ENCODE data around the gene KASH5. TPM values are rescaled to one million over a fixed set of nuclear protein-coding genes. Genes with fewer than 3 reads are reported as not detected.
"Not testable (repeated sequence)": the region's sequence is repeated elsewhere in the genome, so short reads cannot be mapped to it uniquely, and the experiment has no call there.

Gene KASH5
- total RNA-seq, 1 experiment from 2014 or later, result not detected

- Mint-ChIP-seq H3K4me3 (ENCODE audit: low read depth, unreplicated experiment) (peak overlapping the region; percentile 73), H3K4me1 (ENCODE audit: low read depth, unreplicated experiment) (peaks cover 27% of the 10 kb centered on the region), H3K27ac (ENCODE audit: unreplicated experiment) (no peak overlapping the region), H3K27me3 (ENCODE audit: unreplicated experiment) (peaks cover 53% of the 10 kb centered on the region), H3K36me3 (ENCODE audit: insufficient read depth, unreplicated experiment) (peaks cover 39% of the 10 kb centered on the region), H3K9me3 (ENCODE audit: low read depth, unreplicated experiment) (no peaks in the 10 kb centered on the region)
- TF ChIP-seq, protein P1, sequence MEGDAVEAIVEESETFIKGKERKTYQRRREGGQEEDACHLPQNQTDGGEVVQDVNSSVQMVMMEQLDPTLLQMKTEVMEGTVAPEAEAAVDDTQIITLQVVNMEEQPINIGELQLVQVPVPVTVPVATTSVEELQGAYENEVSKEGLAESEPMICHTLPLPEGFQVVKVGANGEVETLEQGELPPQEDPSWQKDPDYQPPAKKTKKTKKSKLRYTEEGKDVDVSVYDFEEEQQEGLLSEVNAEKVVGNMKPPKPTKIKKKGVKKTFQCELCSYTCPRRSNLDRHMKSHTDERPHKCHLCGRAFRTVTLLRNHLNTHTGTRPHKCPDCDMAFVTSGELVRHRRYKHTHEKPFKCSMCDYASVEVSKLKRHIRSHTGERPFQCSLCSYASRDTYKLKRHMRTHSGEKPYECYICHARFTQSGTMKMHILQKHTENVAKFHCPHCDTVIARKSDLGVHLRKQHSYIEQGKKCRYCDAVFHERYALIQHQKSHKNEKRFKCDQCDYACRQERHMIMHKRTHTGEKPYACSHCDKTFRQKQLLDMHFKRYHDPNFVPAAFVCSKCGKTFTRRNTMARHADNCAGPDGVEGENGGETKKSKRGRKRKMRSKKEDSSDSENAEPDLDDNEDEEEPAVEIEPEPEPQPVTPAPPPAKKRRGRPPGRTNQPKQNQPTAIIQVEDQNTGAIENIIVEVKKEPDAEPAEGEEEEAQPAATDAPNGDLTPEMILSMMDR (IDR thresholded peaks at IDR 0.05; ENCODE audit: unreplicated experiment), result no peak
- CTCF ChIA-PET, result interaction anchor here (0.5 to 1.5 kb wide), 11 partner anchors 9 to 345 kb away, joined by 3 to 14 read pairs (median 5); partner anchors contain the start of genes ALDH16A1 and PIH1D1
- intact Hi-C loops (cut with micrococcal nuclease; ENCODE audit: unreplicated experiment), result loop anchor here (1.0 kb wide), 1 partner anchor 51 kb away; no protein-coding TSS in a partner anchor
- no TSS peak for BruUV-seq (replicated peaks)
- peak; percentile 96 for DNase-seq
These were observed 54.8 kb downstream of the KASH5 start for GRCh38 chr19:49442771-49443365.

GRCh38 chr19:49443366-49444099 lies 55.5 kb downstream of the KASH5 start:
- intact Hi-C loops (cut with micrococcal nuclease; ENCODE audit: unreplicated experiment), result loop anchor here (1.0 kb wide), 1 partner anchor 51 kb away; no protein-coding TSS in a partner anchor
- H3K36me3 Mint-ChIP-seq (ENCODE audit: insufficient read depth, unreplicated experiment), result peaks cover 43% of the 10 kb centered on the region
- peaks cover 46% of the 10 kb centered on the region for H3K27me3 Mint-ChIP-seq (ENCODE audit: unreplicated experiment)
- DNase-seq, result peak; percentile 96
- BruUV-seq (replicated peaks), result no TSS peak
- H3K4me1 Mint-ChIP-seq (ENCODE audit: low read depth, unreplicated experiment), result peaks cover 34% of the 10 kb centered on the region
- H3K9me3 Mint-ChIP-seq (ENCODE audit: low read depth, unreplicated experiment), result no peaks in the 10 kb centered on the region
- TF ChIP-seq, protein P1 (IDR thresholded peaks at IDR 0.05; ENCODE audit: unreplicated experiment), result peak; percentile 93
- peak overlapping the region; percentile 24 for H3K27ac Mint-ChIP-seq (ENCODE audit: unreplicated experiment)
- CTCF ChIA-PET, result interaction anchor here (0.7 to 1.5 kb wide), 7 partner anchors 8 to 346 kb away, joined by 3 to 14 read pairs (median 6); partner anchors contain the start of gene PIH1D1
- peak overlapping the region; percentile 73 for H3K4me3 Mint-ChIP-seq (ENCODE audit: low read depth, unreplicated experiment)

GRCh38 chr19:49444100-49444700 lies 56.2 kb downstream of the KASH5 start:
- peaks cover 49% of the 10 kb centered on the region for H3K36me3 Mint-ChIP-seq (ENCODE audit: insufficient read depth, unreplicated experiment)
- H3K27ac Mint-ChIP-seq (ENCODE audit: unreplicated experiment), result peak overlapping the region; percentile 24
- H3K4me1 Mint-ChIP-seq (ENCODE audit: low read depth, unreplicated experiment), result peaks cover 39% of the 10 kb centered on the region
- CTCF ChIA-PET, result interaction anchor here (1.2 kb wide), 1 partner anchor 53 kb away, joined by 10 read pairs; no protein-coding TSS in a partner anchor
- intact Hi-C loops (cut with micrococcal nuclease; ENCODE audit: unreplicated experiment); H3K9me3 Mint-ChIP-seq (ENCODE audit: low read depth, unreplicated experiment); BruUV-seq (replicated peaks); DNase-seq: not testable (repeated sequence)
- H3K4me3 Mint-ChIP-seq (ENCODE audit: low read depth, unreplicated experiment), result peak overlapping the region; percentile 73
- peaks cover 40% of the 10 kb centered on the region for H3K27me3 Mint-ChIP-seq (ENCODE audit: unreplicated experiment)

DNA sequence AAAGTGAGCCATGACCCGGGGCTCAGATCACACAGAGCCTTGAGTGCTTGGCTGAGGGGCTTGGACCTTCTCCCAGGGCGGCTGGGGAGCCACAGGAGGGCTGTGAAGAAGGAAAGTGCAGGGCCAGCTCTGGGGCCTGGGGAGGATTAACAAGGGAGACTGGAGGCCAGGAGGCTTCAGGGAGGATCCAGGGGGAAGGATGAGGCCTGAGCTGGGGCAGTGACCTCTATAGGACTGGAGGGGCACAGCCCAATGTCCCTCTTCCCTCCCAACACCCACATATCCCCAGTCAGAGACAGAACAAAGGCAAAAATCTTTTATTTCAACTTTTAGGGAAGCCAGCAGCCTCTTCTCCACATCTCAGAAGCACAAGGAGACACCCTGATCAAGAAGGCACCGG lies 57.9 kb downstream of the KASH5 start:
- no peaks in the 10 kb centered on the region for H3K9me3 Mint-ChIP-seq (ENCODE audit: low read depth, unreplicated experiment)
- TF ChIP-seq, protein P1 (IDR thresholded peaks at IDR 0.05; ENCODE audit: unreplicated experiment), result no peak
- no TSS peak for BruUV-seq (replicated peaks)
- intact Hi-C loops (cut with micrococcal nuclease; ENCODE audit: unreplicated experiment), result no loop called here
- DNase-seq, result no peak
- CTCF ChIA-PET, result interaction anchor here (0.5 to 0.6 kb wide), 2 partner anchors 22 to 178 kb away, joined by 3 to 4 read pairs; no protein-coding TSS in a partner anchor
- H3K27ac Mint-ChIP-seq (ENCODE audit: unreplicated experiment), result peak overlapping the region; percentile 17
- peaks cover 22% of the 10 kb centered on the region for H3K27me3 Mint-ChIP-seq (ENCODE audit: unreplicated experiment)
- H3K36me3 Mint-ChIP-seq (ENCODE audit: insufficient read depth, unreplicated experiment), result peaks cover 62% of the 10 kb centered on the region
- peaks cover 43% of the 10 kb centered on the region for H3K4me1 Mint-ChIP-seq (ENCODE audit: low read depth, unreplicated experiment)
- H3K4me3 Mint-ChIP-seq (ENCODE audit: low read depth, unreplicated experiment), result no peak overlapping the region
